SU-DHL-6 (cell line): ENCODE results near the gene LFNG.

ENCODE experiments used
- EZH2phosphoT487 ChIP-seq: fragments of 200-600 bp; sonication (generic), shearing (Covaris generic); conservative IDR thresholded peaks from 2 replicates; pipeline ENCODE4 v1.6.1; 2018; ENCODE audit warnings: mild to moderate bottlenecking, antibody characterized with exemption, low read length, moderate library complexity, mixed read lengths
- TF ChIP-seq, protein P1 (sequence below): fragments of 200-600 bp; sonication (generic); IDR thresholded peaks from one replicate; pipeline ENCODE4 v1.5.1; 2017; ENCODE audit warnings: antibody characterized with exemption, mild to moderate bottlenecking, low read length, moderate library complexity; ENCODE audit not compliant: insufficient read depth, poor library complexity, severe bottlenecking

DNA sequence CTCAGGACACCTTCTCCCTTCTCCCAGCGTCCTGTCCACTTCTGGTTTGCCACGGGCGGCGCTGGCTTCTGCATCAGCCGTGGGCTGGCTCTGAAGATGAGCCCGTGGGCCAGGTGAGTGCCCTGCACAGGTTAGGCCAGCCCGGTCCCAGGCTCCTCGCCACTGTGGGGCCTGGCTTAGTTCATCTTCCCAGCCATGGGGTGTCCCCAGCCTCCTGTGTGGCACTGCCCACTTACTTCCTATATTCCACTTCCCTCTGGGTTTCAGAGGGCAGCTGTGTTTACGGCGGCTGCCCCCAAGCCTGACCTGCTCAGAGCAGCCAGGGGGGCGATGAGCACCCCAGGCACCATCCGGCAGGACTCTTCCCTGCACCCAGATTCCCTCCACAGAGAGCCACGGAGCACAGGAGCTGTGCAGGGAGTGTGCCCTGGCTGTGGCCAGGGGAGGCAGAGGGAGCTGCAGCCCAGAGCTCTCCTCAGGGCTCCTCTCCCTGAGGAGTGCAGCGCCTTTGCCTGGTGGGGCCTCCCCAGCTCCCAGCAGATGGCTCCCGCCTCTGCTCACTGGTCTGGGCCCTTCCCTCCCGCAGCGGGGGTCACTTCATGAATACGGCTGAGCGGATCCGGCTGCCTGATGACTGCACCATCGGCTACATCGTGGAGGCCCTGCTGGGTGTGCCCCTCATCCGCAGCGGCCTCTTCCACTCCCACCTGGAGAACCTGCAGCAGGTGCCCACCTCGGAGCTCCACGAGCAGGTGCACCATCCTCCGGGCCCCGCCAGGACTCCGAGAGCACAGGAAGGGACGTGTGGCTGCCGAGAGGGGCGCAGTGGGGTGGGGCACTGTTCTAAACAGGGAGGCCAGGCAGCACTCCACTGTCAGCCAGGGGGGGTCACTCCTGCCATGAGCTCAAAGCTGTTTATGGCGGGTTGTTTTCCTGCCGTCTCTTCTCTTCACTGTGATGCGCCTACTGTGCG, 6.4 kb downstream of the LFNG start:
- TF ChIP-seq, protein P1, sequence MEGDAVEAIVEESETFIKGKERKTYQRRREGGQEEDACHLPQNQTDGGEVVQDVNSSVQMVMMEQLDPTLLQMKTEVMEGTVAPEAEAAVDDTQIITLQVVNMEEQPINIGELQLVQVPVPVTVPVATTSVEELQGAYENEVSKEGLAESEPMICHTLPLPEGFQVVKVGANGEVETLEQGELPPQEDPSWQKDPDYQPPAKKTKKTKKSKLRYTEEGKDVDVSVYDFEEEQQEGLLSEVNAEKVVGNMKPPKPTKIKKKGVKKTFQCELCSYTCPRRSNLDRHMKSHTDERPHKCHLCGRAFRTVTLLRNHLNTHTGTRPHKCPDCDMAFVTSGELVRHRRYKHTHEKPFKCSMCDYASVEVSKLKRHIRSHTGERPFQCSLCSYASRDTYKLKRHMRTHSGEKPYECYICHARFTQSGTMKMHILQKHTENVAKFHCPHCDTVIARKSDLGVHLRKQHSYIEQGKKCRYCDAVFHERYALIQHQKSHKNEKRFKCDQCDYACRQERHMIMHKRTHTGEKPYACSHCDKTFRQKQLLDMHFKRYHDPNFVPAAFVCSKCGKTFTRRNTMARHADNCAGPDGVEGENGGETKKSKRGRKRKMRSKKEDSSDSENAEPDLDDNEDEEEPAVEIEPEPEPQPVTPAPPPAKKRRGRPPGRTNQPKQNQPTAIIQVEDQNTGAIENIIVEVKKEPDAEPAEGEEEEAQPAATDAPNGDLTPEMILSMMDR: no peak
- TF ChIP-seq EZH2phosphoT487: no peak
